ENCODE measurements around the gene AGBL4. TPM values are rescaled to one million over a fixed set of nuclear protein-coding genes. Genes with fewer than 3 reads are reported as not detected.

The AGBL4 gene
- total RNA-seq, 1 donor from 2014 or later = not detected

DNA sequence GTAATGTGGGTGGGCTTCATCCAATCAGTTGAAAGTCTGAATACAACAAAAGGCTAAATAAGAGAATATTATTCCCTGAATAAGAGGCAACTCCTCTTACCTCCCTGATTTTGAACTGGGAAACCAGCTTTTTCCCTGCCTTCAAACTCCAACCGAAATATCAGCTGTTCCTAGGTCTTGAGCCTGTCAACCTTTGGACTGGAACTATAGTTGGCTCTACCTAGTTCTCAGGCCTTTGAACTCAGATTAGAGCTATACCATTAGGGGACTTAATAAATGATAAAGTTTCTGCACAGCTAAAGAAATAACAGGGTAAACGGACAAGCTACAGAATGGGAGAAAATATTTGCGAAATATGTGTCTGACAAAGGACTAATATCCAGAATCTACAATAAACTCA is 1203.3 kb downstream of the AGBL4 start:
- no peaks in the 10 kb centered on the region for H3K27me3 ChIP-seq
- TF ChIP-seq, protein P1, sequence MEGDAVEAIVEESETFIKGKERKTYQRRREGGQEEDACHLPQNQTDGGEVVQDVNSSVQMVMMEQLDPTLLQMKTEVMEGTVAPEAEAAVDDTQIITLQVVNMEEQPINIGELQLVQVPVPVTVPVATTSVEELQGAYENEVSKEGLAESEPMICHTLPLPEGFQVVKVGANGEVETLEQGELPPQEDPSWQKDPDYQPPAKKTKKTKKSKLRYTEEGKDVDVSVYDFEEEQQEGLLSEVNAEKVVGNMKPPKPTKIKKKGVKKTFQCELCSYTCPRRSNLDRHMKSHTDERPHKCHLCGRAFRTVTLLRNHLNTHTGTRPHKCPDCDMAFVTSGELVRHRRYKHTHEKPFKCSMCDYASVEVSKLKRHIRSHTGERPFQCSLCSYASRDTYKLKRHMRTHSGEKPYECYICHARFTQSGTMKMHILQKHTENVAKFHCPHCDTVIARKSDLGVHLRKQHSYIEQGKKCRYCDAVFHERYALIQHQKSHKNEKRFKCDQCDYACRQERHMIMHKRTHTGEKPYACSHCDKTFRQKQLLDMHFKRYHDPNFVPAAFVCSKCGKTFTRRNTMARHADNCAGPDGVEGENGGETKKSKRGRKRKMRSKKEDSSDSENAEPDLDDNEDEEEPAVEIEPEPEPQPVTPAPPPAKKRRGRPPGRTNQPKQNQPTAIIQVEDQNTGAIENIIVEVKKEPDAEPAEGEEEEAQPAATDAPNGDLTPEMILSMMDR (IDR thresholded peaks at IDR 0.05) = no peak
- intact Hi-C loops (cut with DNase I) = no loop called here
- no peaks in the 10 kb centered on the region for H3K36me3 ChIP-seq
- no peaks in the 10 kb centered on the region for H3K9me3 ChIP-seq
- ATAC-seq (no peak), DNase-seq (no peak)
- no peak overlapping the region for H3K27ac ChIP-seq
- H3K4me3 ChIP-seq = no peak overlapping the region
- no peaks in the 10 kb centered on the region for H3K4me1 ChIP-seq

DNA sequence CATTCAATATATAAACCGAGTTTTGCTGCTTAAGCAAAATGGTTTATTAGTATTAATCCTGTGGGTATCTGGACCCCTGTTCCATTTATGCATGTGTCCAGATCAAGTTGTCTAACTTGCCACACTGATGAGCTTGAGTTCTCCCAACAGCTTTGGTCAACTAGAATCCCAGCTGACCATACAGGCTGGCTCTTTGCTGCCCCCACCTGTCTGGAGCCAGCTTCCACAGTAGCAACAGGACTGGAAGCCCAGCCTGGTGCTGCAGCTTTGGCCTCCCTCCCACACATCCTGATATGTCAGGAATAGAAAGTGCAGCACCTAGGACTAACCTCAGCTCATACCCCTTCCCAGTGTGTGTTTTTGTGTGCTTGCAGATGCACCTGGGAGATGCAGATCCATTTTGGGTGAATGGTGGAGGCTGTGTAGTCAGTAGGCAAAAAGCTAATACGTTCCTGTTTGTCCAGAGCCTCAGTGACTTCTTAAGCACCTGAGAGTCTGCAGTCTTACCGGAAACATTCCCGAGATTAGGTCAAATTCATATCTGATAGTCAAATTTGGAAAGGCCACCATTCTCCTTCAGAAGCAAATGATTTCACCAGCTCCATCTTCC is 1206.1 kb downstream of the AGBL4 start:
- H3K27ac ChIP-seq = no peak overlapping the region
- no peaks in the 10 kb centered on the region for H3K4me1 ChIP-seq
- ATAC-seq = peak; percentile 91
- TF ChIP-seq, protein P1 (IDR thresholded peaks at IDR 0.05) = peak; percentile 78
- H3K36me3 ChIP-seq = no peaks in the 10 kb centered on the region
- no peaks in the 10 kb centered on the region for H3K27me3 ChIP-seq
- no peaks in the 10 kb centered on the region for H3K9me3 ChIP-seq
- H3K4me3 ChIP-seq = no peak overlapping the region
- peak; percentile 71 for DNase-seq
- intact Hi-C loops (cut with DNase I) = no loop called here

DNA sequence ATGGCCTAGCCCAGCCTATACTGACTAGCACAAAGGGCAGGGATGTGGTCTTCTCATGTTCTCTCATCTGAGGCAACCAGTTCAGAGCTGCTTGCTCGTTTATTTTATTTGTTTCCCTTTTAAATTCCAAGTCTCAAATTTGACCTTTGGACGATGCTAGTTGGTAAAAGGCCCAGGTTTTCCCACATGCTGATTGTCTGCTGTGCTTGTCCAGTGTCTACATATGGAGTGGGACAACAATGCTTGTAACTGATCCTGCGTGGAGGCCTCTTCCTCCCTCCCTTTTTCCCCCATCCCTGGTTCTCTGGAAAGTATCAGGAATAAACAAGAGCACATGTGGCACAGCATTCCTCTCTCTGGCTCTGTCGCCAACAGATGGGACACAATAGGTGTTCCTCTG is 1213.0 kb downstream of the AGBL4 start:
- TF ChIP-seq, protein P1 (IDR thresholded peaks at IDR 0.05) = no peak
- Histone ChIP-seq H3K4me1 (no peaks in the 10 kb centered on the region), H3K9me3 (no peaks in the 10 kb centered on the region), H3K36me3 (no peaks in the 10 kb centered on the region), H3K27ac (no peak overlapping the region), H3K4me3 (no peak overlapping the region), H3K27me3 (no peaks in the 10 kb centered on the region)
- DNase-seq (no peak), ATAC-seq (no peak)
- intact Hi-C loops (cut with DNase I) = no loop called here

DNA sequence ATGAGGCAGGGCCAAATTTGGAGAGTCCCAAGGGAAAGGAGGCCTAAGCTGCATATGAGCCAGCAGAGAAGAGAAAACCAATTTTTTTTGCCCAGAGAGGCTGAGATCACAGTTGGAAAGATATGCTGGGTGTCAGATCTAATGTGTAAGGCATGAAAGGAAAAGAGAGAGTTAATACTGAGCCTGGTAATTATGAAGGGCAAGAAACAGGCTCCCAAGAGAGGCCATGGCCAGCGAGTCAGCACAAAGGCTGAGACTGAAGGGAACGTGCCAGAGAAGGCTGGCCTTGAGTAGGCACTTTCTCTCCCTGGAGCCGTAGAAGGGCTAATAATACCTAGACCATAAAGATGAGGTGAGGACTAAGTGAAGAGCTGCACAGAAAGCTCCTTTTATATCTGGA is 1215.3 kb downstream of the AGBL4 start:
- DNase-seq = no peak
- Histone ChIP-seq H3K27ac (no peak overlapping the region), H3K27me3 (no peaks in the 10 kb centered on the region), H3K36me3 (no peaks in the 10 kb centered on the region), H3K4me3 (no peak overlapping the region), H3K4me1 (no peaks in the 10 kb centered on the region), H3K9me3 (no peaks in the 10 kb centered on the region)
- ATAC-seq = no peak
- intact Hi-C loops (cut with DNase I) = no loop called here
- TF ChIP-seq, protein P1 (IDR thresholded peaks at IDR 0.05) = no peak

DNA sequence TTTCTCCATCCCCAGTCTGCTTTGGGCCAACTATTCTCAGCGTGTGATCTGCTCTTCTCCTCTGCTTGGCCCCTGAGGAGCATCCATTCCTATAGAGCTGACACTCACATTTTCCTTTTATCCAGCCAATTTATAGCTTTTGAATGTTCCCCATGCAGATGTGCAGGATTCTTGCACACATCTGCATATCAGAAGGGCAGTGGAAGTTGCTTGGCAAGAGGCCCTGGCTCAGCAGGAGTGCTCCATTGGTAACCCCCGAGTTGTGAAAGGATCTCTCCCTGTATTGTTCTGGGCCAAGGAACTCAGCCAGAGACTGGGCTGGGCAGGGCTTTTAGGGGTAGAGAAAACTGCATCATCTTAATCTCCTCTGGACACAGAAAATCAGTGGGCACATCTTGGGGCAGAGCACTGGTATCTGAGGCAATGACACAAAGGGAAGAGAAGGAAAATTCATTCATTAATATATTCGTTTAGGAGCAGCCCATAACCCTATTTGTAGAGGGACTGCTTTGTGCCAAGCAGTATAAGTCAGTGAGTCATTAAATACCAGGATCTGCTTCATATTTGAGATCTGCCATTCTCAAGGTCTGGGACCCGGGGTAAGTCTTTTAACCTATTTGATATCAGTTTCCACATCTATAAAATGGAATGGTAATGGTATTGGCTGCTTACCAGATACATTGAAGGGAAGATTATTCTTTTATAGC is 1216.0 kb downstream of the AGBL4 start:
- H3K27ac ChIP-seq = no peak overlapping the region
- intact Hi-C loops (cut with DNase I) = no loop called here
- TF ChIP-seq, protein P1 (IDR thresholded peaks at IDR 0.05) = no peak
- H3K36me3 ChIP-seq = no peaks in the 10 kb centered on the region
- no peaks in the 10 kb centered on the region for H3K9me3 ChIP-seq
- no peaks in the 10 kb centered on the region for H3K4me1 ChIP-seq
- no peak overlapping the region for H3K4me3 ChIP-seq
- ATAC-seq (no peak), DNase-seq (no peak)
- no peaks in the 10 kb centered on the region for H3K27me3 ChIP-seq

All from upper lobe of right lung (tissue), 1 donor.